HG03378 (cell line): Measurements from ENCODE around the gene BCL2L1.

ENCODE experiments used
- ATAC-seq: cut with Tn5 transposase; IDR thresholded peaks from one replicate; pipeline ENCODE4 v1.9.1; 2021; ENCODE audit warnings: mild to moderate bottlenecking, moderate library complexity; ENCODE audit not compliant: unreplicated experiment

BCL2L1 gene

DNA sequence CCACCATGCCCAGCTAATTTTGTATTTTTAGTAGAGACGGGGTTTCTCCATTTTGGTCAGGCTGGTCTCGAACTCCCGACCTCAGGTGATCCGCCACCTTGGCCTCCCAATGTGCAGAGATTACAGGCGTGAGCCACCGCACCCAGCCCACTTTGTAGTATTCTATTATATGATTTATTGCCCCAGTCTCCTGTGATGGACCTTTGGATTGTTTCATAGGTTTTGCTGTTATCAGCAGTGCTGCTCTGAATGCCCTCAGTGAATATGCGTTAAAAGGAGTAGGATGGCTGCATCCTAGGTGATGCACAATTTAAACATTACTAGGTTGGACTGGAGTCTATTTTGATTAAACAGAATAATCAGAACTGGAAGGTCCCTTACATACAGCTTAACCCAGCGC, 107.3 kb downstream of the BCL2L1 start:
- ATAC-seq, result no peak
